ENCODE data around the gene MRPS6.

- TF ChIP-seq EZH2 (IDR thresholded peaks at IDR 0.05; ENCODE audit: borderline replicate concordance, low read depth, low read length, poor library complexity, severe bottlenecking): no peak
- TF ChIP-seq, protein P1, sequence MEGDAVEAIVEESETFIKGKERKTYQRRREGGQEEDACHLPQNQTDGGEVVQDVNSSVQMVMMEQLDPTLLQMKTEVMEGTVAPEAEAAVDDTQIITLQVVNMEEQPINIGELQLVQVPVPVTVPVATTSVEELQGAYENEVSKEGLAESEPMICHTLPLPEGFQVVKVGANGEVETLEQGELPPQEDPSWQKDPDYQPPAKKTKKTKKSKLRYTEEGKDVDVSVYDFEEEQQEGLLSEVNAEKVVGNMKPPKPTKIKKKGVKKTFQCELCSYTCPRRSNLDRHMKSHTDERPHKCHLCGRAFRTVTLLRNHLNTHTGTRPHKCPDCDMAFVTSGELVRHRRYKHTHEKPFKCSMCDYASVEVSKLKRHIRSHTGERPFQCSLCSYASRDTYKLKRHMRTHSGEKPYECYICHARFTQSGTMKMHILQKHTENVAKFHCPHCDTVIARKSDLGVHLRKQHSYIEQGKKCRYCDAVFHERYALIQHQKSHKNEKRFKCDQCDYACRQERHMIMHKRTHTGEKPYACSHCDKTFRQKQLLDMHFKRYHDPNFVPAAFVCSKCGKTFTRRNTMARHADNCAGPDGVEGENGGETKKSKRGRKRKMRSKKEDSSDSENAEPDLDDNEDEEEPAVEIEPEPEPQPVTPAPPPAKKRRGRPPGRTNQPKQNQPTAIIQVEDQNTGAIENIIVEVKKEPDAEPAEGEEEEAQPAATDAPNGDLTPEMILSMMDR (conservative IDR thresholded peaks at IDR 0.05; ENCODE audit: low read depth, low read length): no peak
Measured at GRCh38 chr21:34191876-34192275, 118.5 kb downstream of the MRPS6 start.
